GM12878 (cell line): ENCODE results near the gene SPRR3. TPM values are rescaled to one million over a fixed set of nuclear protein-coding genes. Genes with fewer than 3 reads are reported as not detected.

Experiments
- ATAC-seq: fragments of 200-7000 bp; cut with Tn5 transposase; 3 replicates; pipeline ENCODE4 v1.9.1; 2020; ENCODE audit warnings: mild to moderate bottlenecking, moderate library complexity
- BruUV-seq: library from RNA; stranded (reverse); fragments of 400-500 nt; replicated peaks from 2 replicates; lab custom pipeline; 2021; lab: Mats Ljungman, UMichigan
- CTCF ChIA-PET: fragments of 300-600 bp; sonication (Branson Sonifier 250); formaldehyde crosslinking; extraction: SDS; loops from one replicate; lab custom pipeline; 2021; ENCODE audit warnings: inconsistent platforms; lab: Yijun Ruan, JAX
- POLR2A ChIA-PET: fragments of 350-600 bp; formaldehyde crosslinking; extraction: SDS; loops from one replicate; lab custom pipeline; 2021; ENCODE audit warnings: inconsistent platforms; lab: Charles Lee
- RAD21 ChIA-PET: fragments of 300-600 bp; sonication (Branson Sonifier 250); formaldehyde crosslinking; loops from one replicate; lab custom pipeline; 2023; ENCODE audit warnings: antibody characterized with exemption; ENCODE audit not compliant: unreplicated experiment; lab: Charles Lee
- SMC1A ChIA-PET: fragments of 300-600 bp; sonication (Branson Sonifier 250); formaldehyde crosslinking; loops from one replicate; lab custom pipeline; 2023; ENCODE audit not compliant: unreplicated experiment, uncharacterized antibody; lab: Charles Lee
- DNase-seq: peaks from one replicate; pipeline ENCODE4 v3.0.0-alpha.2; 2011; ENCODE audit warnings: low read depth, low spot score
- FAIRE-seq: peaks from 3 replicates; lab custom pipeline; 2011; peaks lifted over from hg19 to GRCh38; lab: Jason Lieb, UNC
- H2AFZ ChIP-seq: 2 replicates; pipeline ENCODE4 v1.6.0; 2011; ENCODE audit warnings: low read depth, low read length, control low read depth; ENCODE audit not compliant: control insufficient read depth
- H3K27ac ChIP-seq: 2 replicates; pipeline ENCODE4 v1.5.1; 2011; ENCODE audit warnings: control low read depth; ENCODE audit not compliant: control insufficient read depth, insufficient read depth
- H3K27me3 ChIP-seq, 2 experiments: replicated peaks in 1 of 2; 2 replicates each; pipeline versions ENCODE4 v1.6.0 to v1.6.1; 2011; ENCODE audit warnings: low read length in 1 of 2; ENCODE audit not compliant: control insufficient read depth in 2 of 2, insufficient read depth in 2 of 2
- H3K36me3 ChIP-seq, 2 experiments: 2 replicates each; pipeline ENCODE4 v1.5.1; 2011; ENCODE audit warnings: low read length in 1 of 2; ENCODE audit not compliant: control insufficient read depth in 2 of 2, insufficient read depth in 2 of 2
- H3K4me1 ChIP-seq: 2 replicates; pipeline ENCODE4 v1.6.1; 2011; ENCODE audit warnings: mild to moderate bottlenecking, low read length, moderate library complexity, mixed read lengths; ENCODE audit not compliant: control insufficient read depth, insufficient read depth
- H3K4me2 ChIP-seq: 2 replicates; pipeline ENCODE4 v1.6.0; 2011; ENCODE audit warnings: control low read depth; ENCODE audit not compliant: control insufficient read depth, insufficient read depth
- H3K4me3 ChIP-seq: fragments of 200-600 bp; sonication (generic); 2 replicates; pipeline ENCODE4 v1.5.1; 2016
- H3K79me2 ChIP-seq: 2 replicates; pipeline ENCODE4 v1.6.0; 2011; ENCODE audit warnings: low read length; ENCODE audit not compliant: control insufficient read depth, insufficient read depth
- H3K9ac ChIP-seq: 2 replicates; pipeline ENCODE4 v1.8.0; 2011; ENCODE audit warnings: low read length, control low read depth, mixed read lengths; ENCODE audit not compliant: control insufficient read depth, insufficient read depth
- H3K9me3 ChIP-seq: replicated peaks from 3 replicates; pipeline ENCODE4 v1.5.1; 2011; ENCODE audit warnings: mild to moderate bottlenecking, low read length; ENCODE audit not compliant: control insufficient read depth, insufficient read depth
- H4K20me1 ChIP-seq: 2 replicates; pipeline ENCODE4 v1.6.0; 2011; ENCODE audit not compliant: control insufficient read depth, insufficient read depth
- BMI1 ChIP-seq: fragments of 450-650 bp; IDR thresholded peaks from 2 replicates; pipeline ENCODE4 v1.6.1; 2016; ENCODE audit warnings: mild to moderate bottlenecking, moderate library complexity, borderline replicate concordance
- BRCA1 ChIP-seq: IDR thresholded peaks from 2 replicates; pipeline ENCODE4 v1.6.1; 2011; ENCODE audit warnings: low read depth, low read length, improper control_type of control experiment
- CBFB ChIP-seq: IDR thresholded peaks from 2 replicates; pipeline ENCODE4 v1.6.1; 2016; ENCODE audit warnings: antibody characterized with exemption, low read depth
- CHD2 ChIP-seq: IDR thresholded peaks from 2 replicates; pipeline ENCODE4 v1.6.1; 2011; ENCODE audit warnings: low read depth, low read length, improper control_type of control experiment, borderline replicate concordance
- EGR1 ChIP-seq, 2 experiments: IDR thresholded peaks; 1 replicate in 1 of 2; 2 replicates in 1 of 2; pipeline ENCODE4 v1.6.1; 2011 to 2012; ENCODE audit warnings: low read depth in 2 of 2, low read length in 2 of 2, borderline replicate concordance in 1 of 2, mild to moderate bottlenecking in 1 of 2, moderate library complexity in 1 of 2
- HDGF ChIP-seq: fragments of 450-650 bp; IDR thresholded peaks from 2 replicates; pipeline ENCODE4 v1.6.1; 2016; ENCODE audit warnings: antibody characterized with exemption
- LARP7 ChIP-seq: fragments of 450-650 bp; IDR thresholded peaks from 2 replicates; pipeline ENCODE4 v1.6.1; 2017; ENCODE audit warnings: mild to moderate bottlenecking
- NBN ChIP-seq: fragments of 450-650 bp; IDR thresholded peaks from 2 replicates; pipeline ENCODE4 v1.6.1; 2016
- NR2C2 ChIP-seq: IDR thresholded peaks from 2 replicates; pipeline ENCODE4 v1.6.1; 2011; ENCODE audit warnings: borderline replicate concordance, low read depth; ENCODE audit not compliant: control insufficient read depth, insufficient read length
- PAX8 ChIP-seq: fragments of 450-650 bp; IDR thresholded peaks from 2 replicates; pipeline ENCODE4 v1.6.1; 2017; ENCODE audit warnings: mild to moderate bottlenecking, moderate library complexity
- RFX5 ChIP-seq: IDR thresholded peaks from 2 replicates; pipeline ENCODE4 v1.6.1; 2011; ENCODE audit warnings: low read depth, low read length, improper control_type of control experiment
- SKIL ChIP-seq: fragments of 450-650 bp; IDR thresholded peaks from 2 replicates; pipeline ENCODE4 v1.6.1; 2017; ENCODE audit warnings: mild to moderate bottlenecking, low read depth, inconsistent platforms; ENCODE audit not compliant: poor library complexity, severe bottlenecking
- SMC3 ChIP-seq: IDR thresholded peaks from 2 replicates; pipeline ENCODE4 v1.6.1; 2011; ENCODE audit warnings: low read length, improper control_type of control experiment, borderline replicate concordance
- TCF7 ChIP-seq: IDR thresholded peaks from 2 replicates; pipeline ENCODE4 v1.6.1; 2014; ENCODE audit warnings: antibody characterized with exemption, borderline replicate concordance
- ZBTB33 ChIP-seq: fragments of 450-650 bp; IDR thresholded peaks from 2 replicates; pipeline ENCODE4 v1.6.1; 2017; ENCODE audit warnings: mild to moderate bottlenecking
- whole genome bisulfite sequencing: methylation state at CpG from one replicate; pipeline ENCODE4 v1.1.6; 2016; ENCODE audit warnings: low lambda C conversion rate; ENCODE audit not compliant: insufficient replicate concordance, insufficient coverage; ENCODE audit errors: missing lambda C conversion rate; 5-methylcytosine and 5-hydroxymethylcytosine counted together
- in situ Hi-C: fragments of 300-500 bp; cut with MboI; formaldehyde crosslinking; loops from 9 replicates; pipeline ENCODE4 v1.14.3; 2018; ENCODE audit warnings: mixed read lengths
- intact Hi-C: fragments of 100-400 bp; cut with micrococcal nuclease; formaldehyde crosslinking; loops from one replicate; pipeline ENCODE4 v1.14.2; 2022; ENCODE audit not compliant: unreplicated experiment
- polyA plus RNA-seq, 11 experiments: library from polyadenylated mRNA; depleted of rRNA in 4 of 11; unstranded in 6 of 11; stranded (reverse) in 5 of 11; fragments of >200 nt; fragmentation: Nextera tagmentation in 4 of 11; fragmentation: Illumina TruSeq in 1 of 11; extraction: Ambion mirVana in 4 of 11; extraction: Trizol in 1 of 11; gene quantifications; 1 replicate in 1 of 11; 2 replicates in 10 of 11; pipeline versions ENCODE4 v1.2.1 to v1.2.3, GENCODE V29; 2011 to 2016; ENCODE audit warnings: inconsistent platforms in 2 of 11, missing spikeins in 2 of 11, low read depth in 1 of 11
- total RNA-seq, 4 experiments: library from RNA; depleted of rRNA in 3 of 4; stranded (reverse); fragments of >200 nt in 3 of 4; fragmentation: Illumina TruSeq in 1 of 4; extraction: Trizol in 1 of 4; gene quantifications; 2 replicates each; pipeline versions ENCODE4 v1.2.1 to v1.2.3, GENCODE V29; 2013 to 2021

SPRR3 gene
- total and polyA plus RNA-seq, 10 of the 15 experiments (the other 5 are each of a cell fraction or from before 2014, with no cell fraction given) = not detected

GRCh38 chr1:152959273-152959672 is 42.3 kb upstream of the SPRR3 start (continued):
- TF ChIP-seq SKIL (no peak), BMI1 (no peak), PAX8 (no peak), NR2C2 (no peak), CBFB (no peak)

- Histone ChIP-seq H3K9me3 (no peaks in the 10 kb centered on the region), H3K9ac (no peak overlapping the region), H4K20me1 (no peaks in the 10 kb centered on the region), H3K27ac (no peak overlapping the region), H3K4me1 (no peaks in the 10 kb centered on the region), H3K4me2 (no peak overlapping the region), H3K79me2 (no peaks in the 10 kb centered on the region), H2AFZ (no peak overlapping the region), H3K4me3 (no peak overlapping the region), H3K27me3 (peaks cover 0 to 2% of the 10 kb centered on the region in 2 experiments; a peak in 1 of 4 replicates), H3K36me3 (no peaks in the 10 kb centered on the region)
- ChIA-PET CTCF (interaction anchor here (1.2 to 7.6 kb wide), 10 partner anchors 9 to 318 kb away, joined by 3 to 66 read pairs (median 5); partner anchors contain the start of gene SPRR2A), SMC1A (interaction anchor here (1.6 to 2.7 kb wide), 2 partner anchors 14 to 232 kb away, joined by 4 to 28 read pairs; no protein-coding TSS in a partner anchor), RAD21 (interaction anchor here (0.8 to 2.1 kb wide), 4 partner anchors 163 to 236 kb away, joined by 3 to 27 read pairs (median 4); no protein-coding TSS in a partner anchor), POLR2A (no interaction called here)
- BruUV-seq = no TSS peak
- intact Hi-C loops = loop anchor here (1.0 to 10.0 kb wide), 2 partner anchors 232 to 265 kb away; no protein-coding TSS in a partner anchor
- DNase-seq (no peak), ATAC-seq (no peak), FAIRE-seq (no peak)
- in situ Hi-C loops = no loop called here
- 61% methylated on average over 10 of the region's 10 CpGs for WGBS
- TF ChIP-seq SMC3 = no peak
- TF ChIP-seq LARP7 = no peak
- no peak for TF ChIP-seq ZBTB33
- no peak for TF ChIP-seq HDGF
- TF ChIP-seq TCF7 = no peak
- no peak for TF ChIP-seq NBN
- no peak for TF ChIP-seq BRCA1
- TF ChIP-seq RFX5 = no peak
- TF ChIP-seq CHD2 = no peak
- TF ChIP-seq EGR1 (IDR thresholded peaks at IDR 0.05; ENCODE audit: borderline replicate concordance in 1 of 2, low read depth in 2 of 2, low read length in 2 of 2) = no peak
These were observed 41.6 kb upstream of the SPRR3 start for GRCh38 chr1:152959801-152960451.
